ENCODE results near the gene TSPEAR.

Gene TSPEAR

GRCh38 chr21:44623575-44623974, 87.8 kb downstream of the TSPEAR start:
- H4K20me1 ChIP-seq (ENCODE audit: control insufficient read depth, insufficient read depth, low read depth, low read length): no peaks in the 10 kb centered on the region
- H3K27me3 ChIP-seq (ENCODE audit: control insufficient read depth, low read length): no peaks in the 10 kb centered on the region
- no peak overlapping the region for H3K27ac ChIP-seq (ENCODE audit: low read depth, low read length)
- H3K36me3 ChIP-seq (ENCODE audit: control insufficient read depth, low read length): no peaks in the 10 kb centered on the region
- no peak overlapping the region for H3K4me3 ChIP-seq (ENCODE audit: low read length)
- no peaks in the 10 kb centered on the region for H3K79me2 ChIP-seq (ENCODE audit: control insufficient read depth, low read length)
- H3K9me2 ChIP-seq (replicated peaks; ENCODE audit: control insufficient read depth, low read length): no peaks in the 10 kb centered on the region
- no peaks in the 10 kb centered on the region for H3F3A ChIP-seq (ENCODE audit: control insufficient read depth, insufficient read depth)
- TF ChIP-seq CTCF (IDR thresholded peaks at IDR 0.05; ENCODE audit: low read depth, low read length, poor library complexity, severe bottlenecking) (no peak), EZH2phosphoT487 (IDR thresholded peaks at IDR 0.05; ENCODE audit: borderline replicate concordance, low read length) (no peak)
- H3K4me1 ChIP-seq (ENCODE audit: control insufficient read depth, low read length): peaks cover 7% of the 10 kb centered on the region
- peaks cover 36% of the 10 kb centered on the region for H3K9me3 ChIP-seq (ENCODE audit: control insufficient read depth, insufficient read depth, low read length)
- no peak overlapping the region for H3K4me2 ChIP-seq (ENCODE audit: low read length)

- no peak overlapping the region for H3K4me3 ChIP-seq (ENCODE audit: low read length)
- TF ChIP-seq EZH2phosphoT487 (IDR thresholded peaks at IDR 0.05; ENCODE audit: borderline replicate concordance, low read length) (no peak), CTCF (IDR thresholded peaks at IDR 0.05; ENCODE audit: low read depth, low read length, poor library complexity, severe bottlenecking) (no peak)
- no peaks in the 10 kb centered on the region for H3K36me3 ChIP-seq (ENCODE audit: control insufficient read depth, low read length)
- H4K20me1 ChIP-seq (ENCODE audit: control insufficient read depth, insufficient read depth, low read depth, low read length): no peaks in the 10 kb centered on the region
- no peaks in the 10 kb centered on the region for H3K9me2 ChIP-seq (replicated peaks; ENCODE audit: control insufficient read depth, low read length)
- no peak overlapping the region for H3K4me2 ChIP-seq (ENCODE audit: low read length)
- no peaks in the 10 kb centered on the region for H3K27me3 ChIP-seq (ENCODE audit: control insufficient read depth, low read length)
- no peaks in the 10 kb centered on the region for H3F3A ChIP-seq (ENCODE audit: control insufficient read depth, insufficient read depth)
- H3K9me3 ChIP-seq (ENCODE audit: control insufficient read depth, insufficient read depth, low read length): peaks cover 23% of the 10 kb centered on the region
- no peaks in the 10 kb centered on the region for H3K79me2 ChIP-seq (ENCODE audit: control insufficient read depth, low read length)
- H3K4me1 ChIP-seq (ENCODE audit: control insufficient read depth, low read length): peaks cover 11% of the 10 kb centered on the region
- no peak overlapping the region for H3K27ac ChIP-seq (ENCODE audit: low read depth, low read length)
Observed at GRCh38 chr21:44619886-44620285, 91.5 kb downstream of the TSPEAR start.

- Histone ChIP-seq H3K36me3 (ENCODE audit: control insufficient read depth, low read length) (no peaks in the 10 kb centered on the region), H3K4me3 (ENCODE audit: low read length) (no peak overlapping the region), H4K20me1 (ENCODE audit: control insufficient read depth, insufficient read depth, low read depth, low read length) (no peaks in the 10 kb centered on the region), H3K9me2 (replicated peaks; ENCODE audit: control insufficient read depth, low read length) (no peaks in the 10 kb centered on the region), H3K4me1 (ENCODE audit: control insufficient read depth, low read length) (peaks cover 11% of the 10 kb centered on the region), H3K9me3 (ENCODE audit: control insufficient read depth, insufficient read depth, low read length) (peaks cover 17% of the 10 kb centered on the region), H3K27ac (ENCODE audit: low read depth, low read length) (no peak overlapping the region), H3F3A (ENCODE audit: control insufficient read depth, insufficient read depth) (no peaks in the 10 kb centered on the region), H3K27me3 (ENCODE audit: control insufficient read depth, low read length) (no peaks in the 10 kb centered on the region), H3K79me2 (ENCODE audit: control insufficient read depth, low read length) (no peaks in the 10 kb centered on the region), H3K4me2 (ENCODE audit: low read length) (no peak overlapping the region)
- no peak for TF ChIP-seq EZH2phosphoT487 (IDR thresholded peaks at IDR 0.05; ENCODE audit: borderline replicate concordance, low read length)
- TF ChIP-seq CTCF (IDR thresholded peaks at IDR 0.05; ENCODE audit: low read depth, low read length, poor library complexity, severe bottlenecking): no peak
Observed at GRCh38 chr21:44618909-44619308, 92.5 kb downstream of the TSPEAR start.

GRCh38 chr21:44618504-44618903, 92.9 kb downstream of the TSPEAR start:
- Histone ChIP-seq H3K4me1 (ENCODE audit: control insufficient read depth, low read length) (peaks cover 11% of the 10 kb centered on the region), H3K9me2 (replicated peaks; ENCODE audit: control insufficient read depth, low read length) (no peaks in the 10 kb centered on the region), H3K27ac (ENCODE audit: low read depth, low read length) (no peak overlapping the region), H3K4me2 (ENCODE audit: low read length) (no peak overlapping the region), H4K20me1 (ENCODE audit: control insufficient read depth, insufficient read depth, low read depth, low read length) (no peaks in the 10 kb centered on the region), H3K4me3 (ENCODE audit: low read length) (no peak overlapping the region), H3F3A (ENCODE audit: control insufficient read depth, insufficient read depth) (no peaks in the 10 kb centered on the region), H3K36me3 (ENCODE audit: control insufficient read depth, low read length) (no peaks in the 10 kb centered on the region), H3K27me3 (ENCODE audit: control insufficient read depth, low read length) (no peaks in the 10 kb centered on the region), H3K9me3 (ENCODE audit: control insufficient read depth, insufficient read depth, low read length) (peaks cover 15% of the 10 kb centered on the region), H3K79me2 (ENCODE audit: control insufficient read depth, low read length) (no peaks in the 10 kb centered on the region)
- TF ChIP-seq CTCF (IDR thresholded peaks at IDR 0.05; ENCODE audit: low read depth, low read length, poor library complexity, severe bottlenecking): no peak
- no peak for TF ChIP-seq EZH2phosphoT487 (IDR thresholded peaks at IDR 0.05; ENCODE audit: borderline replicate concordance, low read length)

All from DOHH2 (cell line).